ENCODE measurements around the gene RPS3.

RPS3 gene

GRCh38 chr11:75435571-75435925, 36.2 kb downstream of the RPS3 start:
- DNase-seq: no peak

GRCh38 chr11:75436806-75437205, 37.5 kb downstream of the RPS3 start:
- DNase-seq: no peak

GRCh38 chr11:75437966-75438659, 38.8 kb downstream of the RPS3 start:
- no peak for DNase-seq

GRCh38 chr11:75439026-75439425, 39.7 kb downstream of the RPS3 start:
- no peak for DNase-seq

GRCh38 chr11:75439495-75440120, 40.3 kb downstream of the RPS3 start:
- DNase-seq: no peak

GRCh38 chr11:75440960-75441803, 41.9 kb downstream of the RPS3 start:
- DNase-seq: no peak

- no peak for DNase-seq
Observed at GRCh38 chr11:75441804-75442132, 42.5 kb downstream of the RPS3 start.

GRCh38 chr11:75442161-75442885, 43.0 kb downstream of the RPS3 start:
- no peak for DNase-seq

- DNase-seq: no peak
Observed at GRCh38 chr11:75443043-75443442, 43.7 kb downstream of the RPS3 start.

- DNase-seq: peak; percentile 36
Observed at GRCh38 chr11:75445315-75445953, 46.1 kb downstream of the RPS3 start.

GRCh38 chr11:75447415-75447814, 48.1 kb downstream of the RPS3 start:
- DNase-seq: no peak

- no peak for DNase-seq
Observed at GRCh38 chr11:75449271-75449670, 50.0 kb downstream of the RPS3 start.

GRCh38 chr11:75449776-75450175, 50.5 kb downstream of the RPS3 start:
- DNase-seq: no peak

GRCh38 chr11:75450236-75450635, 50.9 kb downstream of the RPS3 start:
- DNase-seq: no peak

GRCh38 chr11:75450826-75451821, 51.8 kb downstream of the RPS3 start:
- DNase-seq: no peak

- DNase-seq: no peak
Observed at GRCh38 chr11:75453916-75454655, 54.8 kb downstream of the RPS3 start.

- no peak for DNase-seq
Observed at GRCh38 chr11:75454987-75455386, 55.7 kb downstream of the RPS3 start.
